ENCODE data around the gene CACNA1S. TPM values are rescaled to one million over a fixed set of nuclear protein-coding genes. Genes with fewer than 3 reads are reported as not detected.
A peak's percentile ranks its signal among the peaks of the same experiment; 100 is the strongest.

The CACNA1S gene
- total and polyA plus RNA-seq, 8 donors, result under 0.01 TPM; not detected in 7

- H3K27me3 ChIP-seq, result no peaks in the 10 kb centered on the region
- H3K9me3 ChIP-seq, result no peaks in the 10 kb centered on the region
- FAIRE-seq, result no peak
- no peaks in the 10 kb centered on the region for H3K36me3 ChIP-seq
- no peak overlapping the region for H3K4me3 ChIP-seq
- DNase-seq, result no peak
- 64 to 67% methylated on average over 3 of the region's 3 CpGs for WGBS, 2 donors
- intact Hi-C loops (cut with DNase I), result no loop called here
- H3K4me1 ChIP-seq, result no peaks in the 10 kb centered on the region
- H3K27ac ChIP-seq, result no peak overlapping the region
- no peak for ATAC-seq
- TF ChIP-seq, protein P1, sequence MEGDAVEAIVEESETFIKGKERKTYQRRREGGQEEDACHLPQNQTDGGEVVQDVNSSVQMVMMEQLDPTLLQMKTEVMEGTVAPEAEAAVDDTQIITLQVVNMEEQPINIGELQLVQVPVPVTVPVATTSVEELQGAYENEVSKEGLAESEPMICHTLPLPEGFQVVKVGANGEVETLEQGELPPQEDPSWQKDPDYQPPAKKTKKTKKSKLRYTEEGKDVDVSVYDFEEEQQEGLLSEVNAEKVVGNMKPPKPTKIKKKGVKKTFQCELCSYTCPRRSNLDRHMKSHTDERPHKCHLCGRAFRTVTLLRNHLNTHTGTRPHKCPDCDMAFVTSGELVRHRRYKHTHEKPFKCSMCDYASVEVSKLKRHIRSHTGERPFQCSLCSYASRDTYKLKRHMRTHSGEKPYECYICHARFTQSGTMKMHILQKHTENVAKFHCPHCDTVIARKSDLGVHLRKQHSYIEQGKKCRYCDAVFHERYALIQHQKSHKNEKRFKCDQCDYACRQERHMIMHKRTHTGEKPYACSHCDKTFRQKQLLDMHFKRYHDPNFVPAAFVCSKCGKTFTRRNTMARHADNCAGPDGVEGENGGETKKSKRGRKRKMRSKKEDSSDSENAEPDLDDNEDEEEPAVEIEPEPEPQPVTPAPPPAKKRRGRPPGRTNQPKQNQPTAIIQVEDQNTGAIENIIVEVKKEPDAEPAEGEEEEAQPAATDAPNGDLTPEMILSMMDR (IDR thresholded peaks at IDR 0.05), result no peak
Measured at GRCh38 chr1:201026836-201027235, 85.4 kb downstream of the CACNA1S start.

DNA sequence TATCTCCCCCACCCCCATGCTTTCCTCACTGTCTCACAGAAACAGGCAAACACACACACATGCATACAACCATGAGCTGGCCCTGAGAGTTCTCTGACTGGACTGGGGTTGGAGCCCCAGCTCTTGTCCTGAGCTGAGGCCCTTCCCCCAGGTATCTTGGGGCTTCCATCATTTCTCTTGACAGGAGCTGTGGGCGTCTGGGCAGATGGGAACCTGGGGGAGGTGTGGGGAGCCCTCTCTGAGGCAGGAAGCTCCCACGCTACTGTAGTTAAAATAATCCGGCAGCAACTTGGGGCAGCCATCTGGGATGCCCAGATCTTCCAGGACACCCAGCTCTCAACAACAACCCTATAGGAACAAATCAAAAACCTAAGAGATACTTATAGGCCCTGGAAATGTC lies 86.0 kb downstream of the CACNA1S start:
- H3K9me3 ChIP-seq, result no peaks in the 10 kb centered on the region
- intact Hi-C loops (cut with DNase I), result no loop called here
- no peak overlapping the region for H3K4me3 ChIP-seq
- FAIRE-seq (no peak), ATAC-seq (no peak), DNase-seq (no peak)
- TF ChIP-seq, protein P1 (IDR thresholded peaks at IDR 0.05), result no peak
- no peak overlapping the region for H3K27ac ChIP-seq
- 86 to 91% methylated on average over 3 of the region's 3 CpGs for WGBS, 2 donors
- H3K27me3 ChIP-seq, result no peaks in the 10 kb centered on the region
- H3K4me1 ChIP-seq, result no peaks in the 10 kb centered on the region
- no peaks in the 10 kb centered on the region for H3K36me3 ChIP-seq

DNA sequence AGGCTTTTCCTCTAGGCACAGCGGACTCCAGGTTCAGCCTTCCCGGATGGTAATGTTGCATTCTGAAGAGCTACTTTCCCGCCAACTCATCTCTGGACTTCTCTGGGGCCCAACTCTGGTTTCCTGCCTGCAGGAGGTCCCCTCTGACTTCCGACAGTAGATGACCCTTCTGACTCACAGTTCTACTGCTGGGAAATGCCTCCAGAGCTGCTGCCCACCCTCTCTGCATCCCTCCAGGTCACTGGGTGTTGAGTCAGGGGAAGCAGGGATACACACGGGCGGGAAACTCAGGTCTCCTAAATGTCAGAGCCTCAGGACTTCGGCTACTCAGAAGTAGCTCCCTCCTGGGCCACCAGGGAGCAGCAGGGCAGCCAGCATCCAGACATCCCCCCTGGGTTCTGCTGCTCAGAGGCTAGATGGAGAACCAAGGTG lies 86.6 kb downstream of the CACNA1S start:
- FAIRE-seq (no peak), ATAC-seq (no peak), DNase-seq (no peak)
- Histone ChIP-seq H3K36me3 (no peaks in the 10 kb centered on the region), H3K4me3 (no peak overlapping the region), H3K27me3 (no peaks in the 10 kb centered on the region), H3K4me1 (no peaks in the 10 kb centered on the region), H3K27ac (no peak overlapping the region), H3K9me3 (no peaks in the 10 kb centered on the region)
- WGBS, 2 donors, result 81 to 82% methylated on average over 7 of the region's 7 CpGs
- intact Hi-C loops (cut with DNase I), result no loop called here
- TF ChIP-seq, protein P1 (IDR thresholded peaks at IDR 0.05), result no peak

DNA sequence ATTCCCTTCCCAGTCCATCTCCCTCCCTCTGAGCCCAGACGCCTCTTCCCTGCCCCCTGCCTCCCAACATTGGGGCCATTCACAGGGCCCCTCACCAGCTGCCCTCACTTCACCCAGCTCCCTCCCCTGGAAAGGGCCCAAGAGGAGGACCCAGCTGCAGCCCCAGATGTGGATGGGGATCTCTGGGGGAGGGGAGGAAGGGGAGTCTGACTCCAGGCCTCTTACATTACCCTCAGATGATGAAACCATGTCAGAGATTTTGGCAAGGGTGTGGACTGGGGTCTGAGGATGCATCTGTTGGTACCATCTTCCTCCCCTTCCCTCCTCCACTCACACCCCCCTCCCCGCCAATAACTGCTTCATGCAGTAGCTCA lies 87.6 kb downstream of the CACNA1S start:
- Histone ChIP-seq H3K9me3 (no peaks in the 10 kb centered on the region), H3K36me3 (no peaks in the 10 kb centered on the region), H3K27ac (no peak overlapping the region), H3K4me3 (no peak overlapping the region), H3K4me1 (peaks cover 0 to 4% (median 0%) of the 10 kb centered on the region in 3 donors), H3K27me3 (no peaks in the 10 kb centered on the region)
- ATAC-seq (no peak), DNase-seq (peak in 1 of 6 donors; percentile 40), FAIRE-seq (no peak)
- intact Hi-C loops (cut with DNase I), result no loop called here
- WGBS, 2 donors, result 89 to 94% methylated on average over 2 of the region's 2 CpGs
- TF ChIP-seq, protein P1 (IDR thresholded peaks at IDR 0.05), result no peak

- Histone ChIP-seq H3K4me3 (peak overlapping the region in 2 of 4 donors; percentile 53 to 60), H3K27ac (no peak overlapping the region), H3K4me1 (peaks cover 0 to 4% (median 0%) of the 10 kb centered on the region in 3 donors), H3K36me3 (no peaks in the 10 kb centered on the region), H3K27me3 (no peaks in the 10 kb centered on the region), H3K9me3 (no peaks in the 10 kb centered on the region)
- DNase-seq (peak in 1 of 6 donors; percentile 48), ATAC-seq (no peak), FAIRE-seq (no peak)
- TF ChIP-seq, protein P1 (IDR thresholded peaks at IDR 0.05), result no peak
- 53 to 54% methylated on average over 17 of the region's 17 CpGs for WGBS, 2 donors
- intact Hi-C loops (cut with DNase I), result no loop called here
Measured at GRCh38 chr1:201023920-201024624, 88.2 kb downstream of the CACNA1S start.

All from pancreas (tissue), 10 donors.